GM18498 (cell line): Measurements from ENCODE around the gene MRPL11.
"Not testable (repeated sequence)": the region's sequence is repeated elsewhere in the genome, so short reads cannot be mapped to it uniquely, and the experiment has no call there.

Source experiments
- ATAC-seq: cut with Tn5 transposase; IDR thresholded peaks from one replicate; pipeline ENCODE4 v1.9.1; 2021; ENCODE audit warnings: mild to moderate bottlenecking, moderate library complexity; ENCODE audit not compliant: unreplicated experiment

Gene MRPL11

GRCh38 chr11:66432597-66432996 lies 6.1 kb downstream of the MRPL11 start:
- no peak for ATAC-seq

- not testable (repeated sequence) for ATAC-seq
Observed at GRCh38 chr11:66431871-66432329, 6.7 kb downstream of the MRPL11 start.

GRCh38 chr11:66431287-66431686 lies 7.4 kb downstream of the MRPL11 start:
- not testable (repeated sequence) for ATAC-seq

GRCh38 chr11:66429983-66430602 lies 8.6 kb downstream of the MRPL11 start:
- ATAC-seq, result no peak

- no peak for ATAC-seq
Observed at GRCh38 chr11:66428933-66429332, 9.7 kb downstream of the MRPL11 start.

- ATAC-seq, result no peak
Observed at GRCh38 chr11:66426314-66426713, 12.3 kb downstream of the MRPL11 start.

GRCh38 chr11:66421492-66422205 lies 17.0 kb downstream of the MRPL11 start:
- ATAC-seq, result peak; percentile 72

- no peak for ATAC-seq
Observed at GRCh38 chr11:66420671-66421476, 17.8 kb downstream of the MRPL11 start, which contains the start of gene NPAS4. NPAS4 (plus strand) TSS chr11:66421035; CDS start chr11:66421180, 145 bp downstream.

- ATAC-seq, result no peak
Observed at GRCh38 chr11:66419825-66420224, 18.8 kb downstream of the MRPL11 start.

- no peak for ATAC-seq
Observed at GRCh38 chr11:66418986-66419308, 19.7 kb downstream of the MRPL11 start.

GRCh38 chr11:66418168-66418985 lies 20.3 kb downstream of the MRPL11 start:
- ATAC-seq, result no peak

GRCh38 chr11:66417000-66417399 lies 21.6 kb downstream of the MRPL11 start:
- no peak for ATAC-seq

GRCh38 chr11:66415423-66415822 lies 23.2 kb downstream of the MRPL11 start:
- no peak for ATAC-seq

- no peak for ATAC-seq
Observed at GRCh38 chr11:66414120-66414934, 24.3 kb downstream of the MRPL11 start.

GRCh38 chr11:66413167-66413566 lies 25.5 kb downstream of the MRPL11 start:
- no peak for ATAC-seq

- no peak for ATAC-seq
Observed at GRCh38 chr11:66412110-66412509, 26.5 kb downstream of the MRPL11 start.

- ATAC-seq, result no peak
Observed at GRCh38 chr11:66411323-66411722, 27.3 kb downstream of the MRPL11 start.

GRCh38 chr11:66410191-66410590 lies 28.5 kb downstream of the MRPL11 start:
- no peak for ATAC-seq

- ATAC-seq, result no peak
Observed at GRCh38 chr11:66409226-66409625, 29.4 kb downstream of the MRPL11 start.
